GM21619 (cell line): ENCODE measurements around the gene SLC35F3.

Experiments
- ATAC-seq: cut with Tn5 transposase; IDR thresholded peaks from one replicate; pipeline ENCODE4 v1.9.1; 2021; ENCODE audit not compliant: unreplicated experiment

The SLC35F3 gene

GRCh38 chr1:234019387-234019786 is 114.9 kb downstream of the SLC35F3 start:
- ATAC-seq, result no peak

DNA sequence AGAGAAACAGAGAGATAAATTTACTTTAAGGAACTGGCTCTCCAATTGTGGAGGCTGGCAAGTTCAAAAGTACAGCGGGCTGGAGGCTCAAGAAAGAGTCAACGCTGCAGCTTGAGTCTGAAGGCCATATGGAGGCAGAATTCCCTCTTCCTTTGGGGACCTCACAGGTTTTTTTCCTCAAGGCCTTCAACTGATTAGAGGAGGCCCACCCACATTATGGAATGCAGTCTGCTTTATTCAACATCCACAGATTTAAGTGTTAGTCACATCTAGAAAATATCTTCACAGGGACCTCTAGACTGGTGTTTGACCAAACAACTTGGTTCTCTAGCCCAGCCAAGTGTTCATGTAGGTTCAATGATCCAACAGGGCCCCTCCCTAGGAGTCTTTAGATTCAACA is 117.8 kb downstream of the SLC35F3 start:
- no peak for ATAC-seq

DNA sequence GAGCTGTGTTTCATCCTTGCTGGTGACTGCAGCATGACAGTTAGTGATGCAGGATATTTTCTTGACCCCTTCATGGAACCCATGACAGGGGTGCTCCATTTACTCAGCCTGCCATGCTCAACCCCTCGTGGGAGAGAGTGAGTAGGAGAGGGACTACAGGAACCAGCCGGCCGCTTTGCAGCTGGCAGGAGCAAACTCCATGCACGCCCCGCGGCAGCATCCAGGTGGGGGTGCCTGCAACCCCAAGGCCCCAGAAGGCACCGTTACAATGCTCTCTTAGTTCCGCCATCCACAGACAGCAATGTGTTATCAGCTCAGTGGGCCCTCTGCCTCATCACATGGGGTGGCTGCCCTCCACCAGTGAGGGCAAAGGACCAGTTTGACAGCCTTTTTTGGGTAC is 135.1 kb downstream of the SLC35F3 start:
- ATAC-seq, result no peak

DNA sequence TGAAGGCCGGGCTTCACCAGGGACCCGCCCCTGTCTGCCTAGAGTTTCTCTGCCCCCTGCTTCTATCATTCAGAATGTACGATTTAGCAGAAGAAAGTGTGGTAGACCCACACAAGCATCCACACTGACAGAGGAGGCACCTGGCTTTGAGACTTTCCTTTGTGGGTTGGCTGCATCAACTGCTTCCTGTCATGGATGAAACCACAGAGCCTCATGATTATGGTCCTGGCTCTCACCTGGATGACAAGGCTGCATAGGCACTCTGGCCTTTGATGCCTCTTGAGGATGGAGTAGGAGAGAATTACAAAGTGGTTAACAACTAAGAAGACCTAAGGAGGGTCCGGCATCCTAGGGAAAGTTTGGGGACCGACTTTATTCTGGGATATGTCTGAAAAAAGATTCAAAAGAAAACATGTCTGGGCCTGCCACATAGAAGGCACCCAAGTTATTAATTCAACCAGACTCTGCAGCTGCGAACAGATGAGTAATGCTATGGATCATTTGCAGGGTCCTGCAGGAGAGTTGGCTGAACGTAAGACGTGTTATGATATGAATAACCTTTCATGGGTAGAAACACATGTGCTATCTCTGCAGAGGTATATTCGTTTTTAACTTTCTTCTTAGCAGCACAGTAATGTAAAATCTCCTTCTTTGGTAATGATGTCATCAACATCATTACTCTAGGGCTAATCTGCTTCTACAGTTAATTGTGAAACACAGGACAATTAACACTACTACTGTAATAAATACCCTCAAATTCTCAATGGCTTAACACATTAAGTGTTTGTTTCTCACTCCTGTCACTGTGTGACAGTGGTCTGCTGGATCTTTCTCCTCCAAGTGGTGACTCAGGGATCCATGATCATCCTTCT is 136.2 kb downstream of the SLC35F3 start:
- no peak for ATAC-seq

GRCh38 chr1:234044079-234044478 is 139.6 kb downstream of the SLC35F3 start:
- ATAC-seq, result no peak

- ATAC-seq, result no peak
Measured at GRCh38 chr1:234047123-234047522, 142.6 kb downstream of the SLC35F3 start.

- ATAC-seq, result no peak
Measured at GRCh38 chr1:234062166-234062565, 157.7 kb downstream of the SLC35F3 start.

DNA sequence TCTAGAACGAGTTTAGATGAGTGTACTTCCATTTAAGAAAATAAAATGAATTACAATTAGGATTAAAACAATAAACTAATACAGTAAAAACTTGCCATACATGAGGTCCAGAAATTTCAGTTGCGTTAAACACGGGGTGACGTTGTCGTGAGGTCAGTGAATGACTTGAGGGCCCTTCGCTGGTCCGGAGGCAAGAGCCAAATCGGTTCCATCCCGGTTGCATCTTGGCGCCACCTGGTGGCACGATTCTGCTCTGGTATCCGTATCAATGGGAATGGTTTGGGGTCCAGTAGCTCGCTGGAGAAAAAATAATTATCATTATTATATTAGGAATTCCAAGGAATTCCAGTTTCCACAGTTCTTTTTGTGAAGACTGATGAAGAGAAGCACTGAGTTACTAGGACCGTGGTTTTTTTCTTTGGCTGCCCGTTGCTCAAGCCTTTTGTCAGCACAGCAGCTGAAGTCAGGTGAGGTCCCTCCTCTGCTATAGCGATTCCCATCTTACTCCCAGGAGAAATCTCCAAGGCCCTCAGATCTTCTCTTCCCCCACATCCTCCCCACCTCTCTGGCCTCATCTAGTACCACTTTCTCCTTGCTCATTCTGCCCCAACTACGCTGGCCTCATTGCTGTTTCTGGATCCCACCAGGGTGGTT is 161.4 kb downstream of the SLC35F3 start:
- ATAC-seq, result no peak

GRCh38 chr1:234067581-234068337 is 163.3 kb downstream of the SLC35F3 start:
- ATAC-seq, result no peak

- ATAC-seq, result no peak
Measured at GRCh38 chr1:234069760-234070159, 165.3 kb downstream of the SLC35F3 start.

DNA sequence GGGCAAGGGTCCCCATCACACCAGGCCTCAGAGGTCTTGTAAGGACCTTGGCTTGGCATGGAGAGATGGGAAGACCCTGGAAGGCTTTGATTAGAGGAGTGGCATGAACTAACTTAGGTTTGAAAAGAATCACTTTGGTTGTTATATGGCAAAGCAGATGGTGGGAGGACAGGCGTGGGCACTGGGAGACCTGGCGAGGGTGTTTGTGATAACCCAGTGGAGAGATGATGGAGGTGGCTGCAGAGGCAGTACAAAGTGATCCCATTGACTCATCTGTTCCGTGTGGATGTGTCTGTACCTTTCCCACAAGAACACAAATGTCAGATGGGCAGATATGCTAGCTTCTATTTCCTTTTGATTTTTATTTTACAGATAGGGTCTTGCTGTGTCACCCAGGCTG is 168.3 kb downstream of the SLC35F3 start:
- ATAC-seq, result no peak

DNA sequence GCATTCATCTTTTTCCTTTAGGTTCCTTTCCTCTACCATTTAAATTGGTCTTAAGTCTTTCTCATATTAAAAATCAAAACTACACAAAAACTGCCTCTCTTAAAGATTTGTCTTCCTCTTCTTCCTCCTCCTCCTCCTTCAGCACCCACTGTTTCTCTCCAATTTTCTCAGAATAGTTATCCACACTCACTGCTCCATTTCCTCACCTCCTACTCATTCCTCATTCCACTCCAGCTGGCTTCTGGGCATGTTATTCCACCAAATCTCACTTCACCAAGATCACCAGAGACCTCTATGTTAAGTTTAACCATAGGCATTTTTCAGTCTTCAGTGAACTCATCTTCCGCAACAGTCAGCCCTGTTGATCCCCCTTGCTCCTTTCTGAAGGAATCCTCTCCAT is 173.7 kb downstream of the SLC35F3 start:
- no peak for ATAC-seq

DNA sequence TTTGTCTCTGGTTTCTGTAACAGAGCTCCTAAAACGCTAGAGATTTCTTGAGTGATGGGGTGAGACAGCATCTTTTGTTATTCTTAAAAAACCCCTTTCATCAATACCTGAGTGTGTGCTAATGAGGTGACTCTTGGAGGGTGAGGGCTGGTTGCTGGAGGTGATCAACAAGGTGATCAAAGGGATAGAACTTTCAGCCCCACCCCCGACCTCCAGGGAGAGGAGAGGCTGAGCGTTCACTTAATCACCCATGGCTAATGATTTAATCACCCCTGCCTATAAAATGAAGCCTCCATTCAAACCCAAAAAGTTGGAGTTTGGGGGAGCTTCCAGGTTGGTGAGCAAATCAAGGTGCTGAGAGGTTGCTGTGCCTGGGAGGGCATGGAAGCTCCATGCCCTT is 175.4 kb downstream of the SLC35F3 start:
- ATAC-seq, result no peak

GRCh38 chr1:234083460-234083859 is 179.0 kb downstream of the SLC35F3 start:
- ATAC-seq, result no peak

DNA sequence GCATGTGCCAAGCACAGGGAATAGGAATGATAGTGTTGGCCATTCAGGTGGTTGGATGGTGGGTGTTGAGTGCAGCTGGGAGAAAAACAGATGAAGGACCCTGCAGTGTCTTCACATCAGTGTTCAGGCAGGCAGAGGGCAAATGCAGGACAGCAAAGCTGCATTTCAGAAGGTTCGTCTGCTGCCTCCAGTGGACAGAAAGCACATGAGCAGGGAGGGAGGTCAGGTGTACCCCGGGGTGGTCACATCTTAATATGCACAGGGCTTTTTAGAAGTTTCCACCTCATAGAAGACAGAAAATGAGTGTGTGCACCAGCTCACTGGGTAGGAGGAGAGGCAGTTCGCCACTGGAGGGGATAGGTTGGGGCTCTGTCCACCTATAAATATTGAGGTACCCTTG is 184.9 kb downstream of the SLC35F3 start:
- ATAC-seq, result no peak

- ATAC-seq, result no peak
Measured at GRCh38 chr1:234090212-234091064, 186.0 kb downstream of the SLC35F3 start.

GRCh38 chr1:234091065-234091401 is 186.6 kb downstream of the SLC35F3 start:
- ATAC-seq, result no peak

- ATAC-seq, result no peak
Measured at GRCh38 chr1:234091876-234092275, 187.4 kb downstream of the SLC35F3 start.

GRCh38 chr1:234093107-234093506 is 188.6 kb downstream of the SLC35F3 start:
- ATAC-seq, result no peak

DNA sequence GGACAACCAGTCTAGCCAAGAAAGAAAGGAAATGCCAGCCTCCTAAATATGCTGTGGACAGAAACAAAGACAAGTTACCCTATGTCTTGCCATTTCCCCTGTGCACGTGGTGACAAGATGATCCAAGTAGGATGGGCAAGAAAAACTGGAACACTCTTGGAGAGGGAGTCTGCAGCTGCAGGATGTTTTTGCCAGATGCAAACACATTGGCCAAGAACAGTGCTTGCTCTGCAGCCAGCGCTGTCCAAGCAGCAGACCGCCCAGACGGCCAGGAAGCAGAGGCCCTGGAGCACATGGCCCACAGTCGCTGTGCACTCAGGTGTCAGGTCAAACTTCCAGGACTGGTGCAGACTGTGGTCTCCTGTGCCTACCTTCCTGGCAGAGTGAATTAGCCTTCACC is 189.3 kb downstream of the SLC35F3 start:
- no peak for ATAC-seq

- no peak for ATAC-seq
Measured at GRCh38 chr1:234094172-234094571, 189.7 kb downstream of the SLC35F3 start.
